OCI-M1 (cell line): ENCODE measurements around the gene ADCY7.
"Not testable (repeated sequence)": the region's sequence is repeated elsewhere in the genome, so short reads cannot be mapped to it uniquely, and the experiment has no call there.

Source experiments
- DNase-seq: peaks from one replicate; lab custom pipeline; 2025; lab: John Stamatoyannopoulos, UW

Gene ADCY7

GRCh38 chr16:50338371-50339231, 72.2 kb downstream of the ADCY7 start:
- DNase-seq, result peak; percentile 55

- DNase-seq, result no peak
These were observed 74.2 kb downstream of the ADCY7 start for GRCh38 chr16:50340578-50340977.

- DNase-seq, result not testable (repeated sequence)
These were observed 77.2 kb downstream of the ADCY7 start for GRCh38 chr16:50343566-50343965.

GRCh38 chr16:50345210-50345609, 78.9 kb downstream of the ADCY7 start:
- DNase-seq, result not testable (repeated sequence)

GRCh38 chr16:50351116-50351515, 84.8 kb downstream of the ADCY7 start:
- no peak for DNase-seq

GRCh38 chr16:50351952-50352351, 85.6 kb downstream of the ADCY7 start:
- no peak for DNase-seq

- DNase-seq, result no peak
These were observed 87.7 kb downstream of the ADCY7 start for GRCh38 chr16:50354082-50354481.

- DNase-seq, result peak; percentile 21
These were observed 88.5 kb downstream of the ADCY7 start for GRCh38 chr16:50354629-50355456.

GRCh38 chr16:50359626-50360025, 93.3 kb downstream of the ADCY7 start:
- no peak for DNase-seq

- no peak for DNase-seq
These were observed 93.9 kb downstream of the ADCY7 start for GRCh38 chr16:50360033-50360778.

- no peak for DNase-seq
These were observed 94.4 kb downstream of the ADCY7 start for GRCh38 chr16:50360779-50361178.

GRCh38 chr16:50363656-50364055, 97.3 kb downstream of the ADCY7 start:
- no peak for DNase-seq

GRCh38 chr16:50365791-50366575, 99.6 kb downstream of the ADCY7 start:
- peak; percentile 11 for DNase-seq
